ENCODE data around the gene DDX39B. TPM values are rescaled to one million over a fixed set of nuclear protein-coding genes. Genes with fewer than 3 reads are reported as not detected.

Gene DDX39B
- total and polyA plus RNA-seq, 2 of the 8 experiments (the other 6 are each of a cell fraction or from before 2014, with no cell fraction given) = 780 to 1,164 TPM

DNA sequence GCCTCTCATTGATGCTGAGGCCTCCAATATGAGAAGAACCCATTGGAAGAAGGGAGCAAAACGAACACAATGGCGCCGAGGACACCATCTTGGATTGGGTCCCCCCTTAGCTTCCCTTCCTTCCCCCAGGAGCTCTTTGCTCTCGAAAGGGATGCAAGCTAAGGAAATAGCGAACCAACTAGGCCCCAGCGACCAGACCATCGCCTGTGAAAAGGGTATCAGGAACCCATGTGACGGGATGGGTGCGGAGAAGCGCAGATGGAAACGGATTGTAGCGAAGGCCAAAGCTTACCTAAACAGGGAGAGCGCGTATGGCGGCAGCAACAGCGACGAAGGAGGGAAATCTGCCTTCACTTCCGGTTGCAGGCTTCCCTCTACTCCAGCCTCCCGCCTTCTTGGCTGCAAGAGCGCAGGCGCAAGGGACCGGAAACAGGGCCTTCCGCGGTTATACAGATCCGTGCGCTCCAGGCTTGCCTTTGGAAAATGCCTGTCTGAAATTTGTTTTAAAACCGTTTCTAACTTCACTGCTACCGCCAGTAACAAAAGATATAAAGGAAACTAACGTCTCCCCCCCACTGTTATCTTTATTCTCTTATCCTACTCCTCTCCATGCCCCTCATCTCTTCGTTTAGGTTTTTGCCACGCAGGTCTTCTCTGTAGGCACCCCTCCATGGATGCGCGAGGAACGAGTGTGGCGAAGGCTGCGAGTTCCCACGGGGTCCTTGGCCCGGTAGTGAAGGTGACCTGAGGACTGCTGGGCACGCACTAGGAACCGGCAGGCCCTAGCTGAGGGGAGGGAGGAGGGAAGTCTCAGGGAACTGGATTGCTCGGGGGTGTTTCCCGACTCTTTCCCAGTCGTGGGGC, at the start of gene DDX39B (continued):
- no peak for TF ChIP-seq EZH2 (IDR thresholded peaks at IDR 0.05; ENCODE audit: low read depth, low read length, severe bottlenecking)
- TF ChIP-seq FOSL1 (IDR thresholded peaks at IDR 0.05; ENCODE audit: insufficient read depth, low read depth, low read length) = no peak
- TF ChIP-seq KDM4A (IDR thresholded peaks at IDR 0.05; ENCODE audit: low read depth, low read length, severe bottlenecking) = peak; percentile 65
- peak; percentile 65; the same call in 1 of the 2 replicates for TF ChIP-seq SP1 (IDR thresholded peaks at IDR 0.05; ENCODE audit: low read depth, low read length)
- TF ChIP-seq SAP30 (IDR thresholded peaks at IDR 0.05; ENCODE audit: insufficient read depth, insufficient replicate concordance, low read length) = peak; percentile 76
- TF ChIP-seq MAFK (IDR thresholded peaks at IDR 0.05; ENCODE audit: low read depth, low read length) = no peak
- peak; percentile 76 for TF ChIP-seq ASH2L (IDR thresholded peaks at IDR 0.05; ENCODE audit: low read length)
- no peak for TF ChIP-seq KDM1A (IDR thresholded peaks at IDR 0.05; ENCODE audit: borderline replicate concordance, low read length)
- peak; percentile 18; the same call in 1 of the 2 replicates for TF ChIP-seq BRCA1 (IDR thresholded peaks at IDR 0.05; ENCODE audit: low read depth, low read length)
- no peak for TF ChIP-seq CTBP2 (IDR thresholded peaks at IDR 0.05; ENCODE audit: borderline replicate concordance, insufficient read depth, insufficient read length, low read length)
- TF ChIP-seq JUND (IDR thresholded peaks at IDR 0.05; ENCODE audit: low read length) = peak; percentile 72
- TF ChIP-seq KDM5A (IDR thresholded peaks at IDR 0.05; ENCODE audit: low read length) = 0 out of 2 replicates have a peak, but pooled peaks have one; percentile 10
- peak; percentile 21; the same call in 1 of the 2 replicates for TF ChIP-seq CEBPB (IDR thresholded peaks at IDR 0.05; ENCODE audit: low read depth, low read length)
- TF ChIP-seq CBX8 (IDR thresholded peaks at IDR 0.05; ENCODE audit: borderline replicate concordance, low read depth, low read length) = no peak
- peak; percentile 97 to 99 for TF ChIP-seq POLR2A (IDR thresholded peaks at IDR 0.05; ENCODE audit: control extremely low read depth in 1 of 2, low read depth in 2 of 2, low read length in 2 of 2)
- TF ChIP-seq SP2 (IDR thresholded peaks at IDR 0.05; ENCODE audit: low read length) = no peak
- peak; percentile 99 for TF ChIP-seq TAF1 (IDR thresholded peaks at IDR 0.05; ENCODE audit: low read depth, low read length)
- TF ChIP-seq SRF (IDR thresholded peaks at IDR 0.05; ENCODE audit: low read depth, low read length) = no peak
- TF ChIP-seq, protein P1, sequence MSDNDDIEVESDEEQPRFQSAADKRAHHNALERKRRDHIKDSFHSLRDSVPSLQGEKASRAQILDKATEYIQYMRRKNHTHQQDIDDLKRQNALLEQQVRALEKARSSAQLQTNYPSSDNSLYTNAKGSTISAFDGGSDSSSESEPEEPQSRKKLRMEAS (IDR thresholded peaks at IDR 0.05) = peak; percentile 79
- TF ChIP-seq RAD21 (IDR thresholded peaks at IDR 0.05 in 1 of 2, conservative IDR thresholded peaks at IDR 0.05 in 1 of 2; ENCODE audit: low read depth in 2 of 2, low read length in 2 of 2) = no peak
- TF ChIP-seq TAF7 (optimal IDR thresholded peaks at IDR 0.05; ENCODE audit: borderline replicate concordance, low read depth, low read length) = peak; percentile 99
- TF ChIP-seq GABPA (IDR thresholded peaks at IDR 0.05; ENCODE audit: borderline replicate concordance, insufficient read depth, low read length) = peak; percentile 88; the same call in 1 of the 2 replicates
- TF ChIP-seq SIN3A (conservative IDR thresholded peaks at IDR 0.05 in 1 of 2, IDR thresholded peaks at IDR 0.05 in 1 of 2; ENCODE audit: low read depth in 1 of 2, low read length in 2 of 2) = peak; percentile 70 to 85; a peak in 3 of 4 replicates

Data from H1 (cell line).